MCF 10A (cell line): ENCODE data around the gene TBC1D19. TPM values are rescaled to one million over a fixed set of nuclear protein-coding genes. Genes with fewer than 3 reads are reported as not detected.

Source experiments
- BruUV-seq: library from RNA; stranded (reverse); fragments of 400-500 nt; replicated peaks from 2 replicates; lab custom pipeline; 2021; lab: Mats Ljungman, UMichigan
- CTCF ChIA-PET: fragments of 300-600 bp; sonication (Branson Sonifier 250); formaldehyde crosslinking; extraction: SDS; loops from one replicate; lab custom pipeline; 2021; ENCODE audit warnings: antibody characterized with exemption, inconsistent platforms; lab: Yijun Ruan, JAX
- POLR2A ChIA-PET: fragments of 300-600, 350-650 bp; sonication (Branson Sonifier 250); formaldehyde crosslinking; extraction: SDS; loops from one replicate; lab custom pipeline; 2020; ENCODE audit warnings: antibody characterized with exemption, inconsistent platforms; lab: Yijun Ruan, JAX
- DNase-seq: peaks from one replicate; pipeline ENCODE4 v3.0.0-alpha.2; 2018; ENCODE audit not compliant: unreplicated experiment
- H3K27ac Mint-ChIP-seq: one replicate; pipeline ENCODE4 v1.8.0; 2022; ENCODE audit warnings: mild to moderate bottlenecking, low read depth, mixed read lengths; ENCODE audit not compliant: unreplicated experiment
- H3K27me3 Mint-ChIP-seq: one replicate; pipeline ENCODE4 v1.8.0; 2022; ENCODE audit warnings: mixed read lengths; ENCODE audit not compliant: insufficient read depth, unreplicated experiment
- H3K36me3 Mint-ChIP-seq: one replicate; pipeline ENCODE4 v1.8.0; 2022; ENCODE audit warnings: mild to moderate bottlenecking, moderate library complexity, mixed read lengths; ENCODE audit not compliant: insufficient read depth, unreplicated experiment
- H3K4me1 Mint-ChIP-seq: one replicate; pipeline ENCODE4 v1.8.0; 2022; ENCODE audit warnings: mixed read lengths; ENCODE audit not compliant: insufficient read depth, unreplicated experiment
- H3K4me3 Mint-ChIP-seq: one replicate; pipeline ENCODE4 v1.8.0; 2022; ENCODE audit warnings: mild to moderate bottlenecking, moderate library complexity, mixed read lengths; ENCODE audit not compliant: unreplicated experiment
- H3K9me3 Mint-ChIP-seq: one replicate; pipeline ENCODE4 v1.8.0; 2022; ENCODE audit warnings: mixed read lengths; ENCODE audit not compliant: unreplicated experiment
- CTCF ChIP-seq: fragments of 200-600 bp; IDR thresholded peaks from one replicate; pipeline ENCODE4 v1.8.0; 2022; ENCODE audit warnings: antibody characterized with exemption, mild to moderate bottlenecking; ENCODE audit not compliant: unreplicated experiment
- intact Hi-C: fragments of 100-400 bp; cut with micrococcal nuclease; formaldehyde crosslinking; loops from 2 replicates; pipeline ENCODE4 v1.14.1; 2022
- total RNA-seq: library from RNA; stranded (reverse); gene quantifications from 2 replicates; pipeline ENCODE4 v1.2.3, GENCODE V29; 2022

Gene TBC1D19
- total RNA-seq, 1 experiment from 2014 or later: 9.6 TPM

DNA sequence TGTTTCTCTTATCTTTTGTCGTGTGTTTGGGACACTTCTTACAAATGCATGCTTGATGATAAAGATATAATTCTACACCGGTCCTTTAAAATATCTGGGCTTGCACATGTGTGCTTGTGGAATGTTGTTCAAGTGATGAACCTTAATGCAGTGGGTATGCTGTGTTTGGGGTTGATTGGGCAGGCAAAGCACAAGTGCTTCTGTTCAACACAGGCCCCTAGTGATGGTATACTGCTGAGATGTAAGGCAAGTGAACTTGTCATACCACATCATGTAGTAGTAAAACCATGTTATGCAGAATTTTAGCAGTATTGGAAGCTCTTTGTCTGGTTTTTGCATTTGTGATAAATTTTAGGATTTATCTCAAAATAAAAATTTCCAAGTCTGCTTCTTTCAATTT is 23.9 kb downstream of the TBC1D19 start:
- Mint-ChIP-seq H3K36me3 (no peaks in the 10 kb centered on the region), H3K27me3 (no peaks in the 10 kb centered on the region), H3K4me1 (peaks cover 6% of the 10 kb centered on the region), H3K4me3 (no peak overlapping the region), H3K9me3 (no peaks in the 10 kb centered on the region), H3K27ac (no peak overlapping the region)
- BruUV-seq: no TSS peak
- TF ChIP-seq CTCF: no peak
- ChIA-PET POLR2A (no interaction called here), CTCF (no interaction called here)
- intact Hi-C loops: no loop called here
- DNase-seq: no peak

- POLR2A ChIA-PET: no interaction called here
- CTCF ChIA-PET: no interaction called here
- Mint-ChIP-seq H3K4me3 (no peak overlapping the region), H3K27me3 (no peaks in the 10 kb centered on the region), H3K27ac (no peak overlapping the region), H3K36me3 (no peaks in the 10 kb centered on the region), H3K4me1 (peaks cover 6% of the 10 kb centered on the region), H3K9me3 (no peaks in the 10 kb centered on the region)
- DNase-seq: no peak
- BruUV-seq: no TSS peak
- intact Hi-C loops: no loop called here
- TF ChIP-seq CTCF: no peak
Observed at GRCh38 chr4:26609391-26609790, 25.5 kb downstream of the TBC1D19 start.

- DNase-seq: no peak
- intact Hi-C loops: no loop called here
- Mint-ChIP-seq H3K36me3 (no peaks in the 10 kb centered on the region), H3K27ac (no peak overlapping the region), H3K27me3 (no peaks in the 10 kb centered on the region), H3K9me3 (no peaks in the 10 kb centered on the region), H3K4me1 (peaks cover 6% of the 10 kb centered on the region), H3K4me3 (no peak overlapping the region)
- TF ChIP-seq CTCF: no peak
- CTCF ChIA-PET: interaction anchor here (0.7 kb wide), 1 partner anchor 9 kb away, joined by 3 read pairs; no protein-coding TSS in a partner anchor
- POLR2A ChIA-PET: no interaction called here
- no TSS peak for BruUV-seq
Observed at GRCh38 chr4:26609868-26610267, 26.0 kb downstream of the TBC1D19 start.

DNA sequence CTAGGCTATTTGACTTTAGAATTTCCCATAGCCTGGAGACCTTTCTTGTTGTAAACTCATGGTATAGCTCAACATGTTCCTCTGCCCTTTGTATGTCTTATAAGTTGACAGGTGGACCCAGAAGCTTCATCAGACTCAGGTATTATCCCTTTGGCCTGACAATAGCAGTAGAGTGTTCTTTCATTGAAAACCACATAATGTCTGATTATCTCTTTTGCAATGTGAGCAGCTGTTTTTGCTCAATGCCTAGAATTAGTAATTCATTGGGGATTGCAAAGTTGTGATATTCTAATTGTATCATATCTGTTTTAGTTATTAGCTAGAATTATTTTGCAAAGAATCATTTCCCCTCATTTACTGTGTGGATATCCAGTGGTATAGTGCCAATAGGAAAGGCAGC is 27.5 kb downstream of the TBC1D19 start:
- DNase-seq: no peak
- CTCF ChIA-PET: interaction anchor here (0.6 kb wide), 1 partner anchor 255 kb away, joined by 3 read pairs; no protein-coding TSS in a partner anchor
- Mint-ChIP-seq H3K36me3 (no peaks in the 10 kb centered on the region), H3K9me3 (no peaks in the 10 kb centered on the region), H3K4me3 (no peak overlapping the region), H3K4me1 (peaks cover 6% of the 10 kb centered on the region), H3K27ac (no peak overlapping the region), H3K27me3 (no peaks in the 10 kb centered on the region)
- no peak for TF ChIP-seq CTCF
- BruUV-seq: no TSS peak
- POLR2A ChIA-PET: interaction anchor here (0.8 kb wide), 1 partner anchor 9 kb away, joined by 3 read pairs; no protein-coding TSS in a partner anchor
- intact Hi-C loops: no loop called here
